GOT3 (cell line): Measurements from ENCODE around the gene SF3A2.

Source experiments
- DNase-seq: peaks from one replicate; lab custom pipeline; 2025; ENCODE audit warnings: mixed read lengths; lab: John Stamatoyannopoulos, UW

Gene SF3A2

DNA sequence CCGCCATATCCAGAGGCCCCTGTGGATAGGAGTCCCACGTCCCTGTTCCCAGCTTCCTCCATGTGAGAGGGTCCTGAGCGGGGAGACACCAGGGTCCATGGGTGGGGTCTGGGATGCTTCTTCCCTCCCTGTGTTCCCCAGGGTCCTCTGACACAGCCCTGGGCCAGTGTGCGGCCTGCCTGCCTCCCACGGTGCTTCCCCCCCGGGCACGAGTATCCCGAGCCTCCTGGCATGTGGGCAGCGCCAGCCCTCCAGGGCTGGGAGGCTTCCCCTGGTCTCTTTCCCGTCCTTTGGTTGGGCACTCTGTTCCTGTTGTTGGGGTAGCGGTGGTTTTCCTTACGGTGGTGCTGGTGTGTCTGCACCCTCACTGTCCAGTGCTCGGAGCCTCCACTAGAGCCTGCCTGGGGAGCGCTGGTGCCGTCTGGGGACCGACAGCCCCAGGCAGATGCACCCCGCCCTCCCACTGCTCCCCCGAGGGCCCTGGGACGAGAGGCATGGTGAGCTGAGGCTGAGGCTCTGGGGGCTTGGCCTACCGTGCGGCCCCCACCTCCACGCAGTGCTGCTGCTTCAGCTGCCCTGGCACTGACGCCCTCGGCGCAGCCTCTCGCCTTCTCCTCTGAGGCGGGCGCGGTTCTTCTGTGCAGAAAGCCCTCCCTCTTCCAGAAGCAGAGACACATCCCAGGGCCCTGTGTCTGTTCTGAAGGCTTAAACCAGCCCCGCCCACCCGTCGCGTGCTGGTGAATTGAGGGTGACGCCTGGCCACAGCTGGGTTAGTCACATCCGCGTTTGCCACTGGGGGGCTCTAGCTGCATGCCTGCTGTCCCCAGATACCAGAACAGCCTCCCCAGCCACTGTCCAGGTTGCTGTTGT, 28.4 kb upstream of the SF3A2 start:
- DNase-seq: no peak

DNA sequence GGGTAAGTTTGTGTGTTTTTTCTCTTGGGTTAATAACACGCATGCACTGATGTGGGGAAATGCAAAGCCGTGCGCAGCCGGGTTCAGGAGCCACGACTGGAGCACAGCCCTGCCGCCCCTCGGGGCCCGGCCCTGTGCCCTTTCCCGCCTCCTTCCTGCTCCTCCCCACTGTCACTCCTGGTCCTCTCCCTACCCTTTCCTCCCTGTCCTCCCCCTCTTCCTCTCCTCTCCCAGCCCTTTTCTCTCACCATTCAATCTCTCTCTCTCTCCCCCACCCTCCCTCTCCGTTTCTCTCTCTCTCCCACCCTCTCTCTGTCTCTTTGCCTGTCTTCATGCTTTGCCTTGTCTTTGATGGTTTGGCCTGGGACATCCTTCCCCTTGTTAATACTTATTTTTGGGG, 27.6 kb upstream of the SF3A2 start:
- no peak for DNase-seq

DNA sequence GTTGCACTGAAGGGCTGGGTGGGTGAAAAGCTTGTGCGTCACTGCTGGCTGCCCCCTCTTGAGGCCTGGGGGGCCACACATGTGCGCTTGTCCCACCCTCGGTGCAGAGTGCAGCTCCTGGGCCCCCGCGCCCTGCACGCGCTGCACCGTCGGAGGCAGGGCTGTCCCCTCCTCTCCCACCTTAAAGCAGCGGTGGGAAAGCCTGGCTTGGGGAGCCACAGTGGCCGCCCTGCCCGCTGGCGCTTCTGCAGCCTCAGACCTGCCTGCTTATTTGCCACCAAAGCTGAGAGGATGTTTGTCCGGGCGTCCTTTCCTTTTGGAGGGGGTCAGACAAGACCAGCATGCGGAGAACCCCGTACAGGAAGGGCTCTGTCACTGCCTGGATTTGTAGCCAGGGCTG, 27.2 kb upstream of the SF3A2 start:
- DNase-seq: no peak

DNA sequence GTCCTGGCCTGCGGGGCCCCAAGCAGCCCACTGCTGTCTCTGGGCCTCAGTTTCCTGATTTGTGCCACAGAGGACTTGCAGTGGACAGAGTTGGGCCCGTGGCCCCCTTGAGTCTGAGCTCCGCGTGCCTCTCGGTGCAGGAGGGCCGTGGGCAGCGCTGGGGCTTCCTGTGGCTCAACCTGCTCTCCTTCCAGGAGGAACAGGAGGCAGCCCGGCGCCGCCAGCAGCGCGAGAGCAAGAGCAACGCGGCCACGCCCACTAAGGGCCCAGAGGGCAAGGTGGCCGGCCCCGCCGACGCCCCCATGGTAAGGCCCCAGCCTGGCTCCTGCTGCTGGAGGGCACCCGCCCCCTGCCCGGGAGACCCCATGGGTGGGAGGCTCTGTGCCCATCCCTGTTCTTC, 26.4 kb upstream of the SF3A2 start:
- no peak for DNase-seq

DNA sequence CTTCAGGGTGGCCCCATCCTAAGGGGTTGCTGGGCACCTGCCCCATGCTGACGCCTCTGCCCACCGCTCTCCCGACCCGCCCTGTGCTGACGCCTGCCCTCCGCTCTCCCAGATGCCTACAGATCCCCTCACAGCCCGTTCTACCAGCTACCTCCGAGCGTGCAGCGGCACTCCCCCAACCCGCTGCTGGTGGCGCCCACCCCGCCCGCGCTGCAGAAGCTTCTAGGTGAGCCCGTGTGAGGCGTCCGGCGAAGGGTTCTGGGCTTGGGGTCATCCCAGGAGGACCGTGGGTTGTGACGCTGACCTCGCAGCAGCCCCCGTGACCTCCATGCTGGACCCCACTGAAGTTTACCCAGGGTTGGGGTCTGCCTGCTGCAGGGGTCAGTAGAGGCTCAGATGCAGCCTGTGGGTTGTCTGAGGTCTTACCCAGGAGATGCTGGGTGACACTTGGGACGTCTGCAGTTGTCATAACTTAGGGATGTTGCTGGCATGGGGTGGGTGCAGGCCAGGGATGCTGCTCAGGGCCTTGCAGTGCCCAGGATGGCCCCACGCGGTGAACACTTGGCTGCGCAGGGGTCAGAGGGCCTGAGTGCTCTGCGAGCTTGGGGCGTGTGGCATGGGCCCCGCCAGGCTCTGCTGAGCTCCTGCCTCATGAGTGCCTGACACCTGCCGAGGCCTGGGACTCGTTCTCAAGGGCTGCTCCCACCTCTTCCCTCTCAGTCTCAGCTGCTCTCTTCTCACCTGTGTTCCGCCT, 25.5 kb upstream of the SF3A2 start:
- DNase-seq: no peak

DNA sequence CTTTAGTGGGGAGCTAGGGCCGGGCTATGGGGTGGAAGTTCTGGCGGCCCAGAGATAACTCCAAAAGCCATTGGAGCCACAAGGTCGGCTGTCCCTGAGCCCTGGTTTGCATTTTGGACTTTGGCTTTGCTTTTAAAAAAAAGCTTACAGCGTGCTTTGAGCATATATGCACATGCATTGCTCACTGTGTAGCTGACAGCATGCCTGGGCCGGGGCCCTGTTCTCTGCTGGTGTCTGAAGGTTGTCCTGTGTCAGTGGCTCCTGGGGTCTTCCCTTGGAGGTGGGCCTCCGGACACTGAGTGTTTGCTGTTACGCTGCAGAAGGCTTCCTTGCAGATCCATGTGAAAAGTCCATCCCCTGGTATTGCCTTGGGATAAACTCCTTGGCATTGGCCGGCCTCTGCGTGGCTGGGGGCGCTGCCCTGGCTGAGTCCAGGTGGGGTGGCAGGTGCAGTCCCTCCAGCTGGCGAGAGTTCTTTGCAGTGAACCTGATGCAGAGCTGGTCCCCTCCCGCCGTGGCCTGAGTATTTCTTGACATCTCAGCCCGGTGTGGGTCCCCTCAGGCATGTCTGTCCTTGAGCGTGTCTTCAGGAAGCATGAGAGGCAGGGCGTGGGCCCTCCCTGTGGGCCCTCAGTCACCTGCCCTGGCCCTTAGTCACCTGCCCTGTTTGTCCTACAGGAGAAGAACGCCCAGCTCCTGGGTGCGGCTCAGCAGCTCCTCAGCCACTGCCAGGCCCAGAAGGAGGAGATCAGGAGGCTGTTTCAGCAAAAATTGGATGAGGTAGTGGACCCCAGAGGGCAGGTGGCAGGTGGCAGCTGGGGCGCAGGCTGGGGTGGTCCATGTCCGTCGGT, 23.5 kb upstream of the SF3A2 start:
- DNase-seq: no peak

DNA sequence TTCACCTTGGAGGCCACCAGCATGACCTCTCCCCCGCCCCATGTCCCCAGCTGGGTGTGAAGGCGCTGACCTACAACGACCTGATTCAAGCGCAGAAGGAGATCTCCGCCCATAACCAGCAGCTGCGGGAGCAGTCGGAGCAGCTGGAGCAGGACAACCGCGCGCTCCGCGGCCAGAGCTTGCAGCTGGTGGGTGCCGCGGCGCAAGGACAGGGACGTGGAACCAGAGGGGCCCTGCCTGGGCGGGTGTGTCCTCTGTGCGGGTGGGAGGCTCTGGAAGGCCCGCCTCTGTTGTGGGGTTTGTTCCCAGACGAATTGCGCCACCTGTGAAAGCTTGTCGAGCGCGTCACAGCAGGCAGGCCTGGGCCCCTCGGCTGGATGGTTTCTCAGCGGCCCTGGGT, 22.8 kb upstream of the SF3A2 start:
- DNase-seq: no peak

DNA sequence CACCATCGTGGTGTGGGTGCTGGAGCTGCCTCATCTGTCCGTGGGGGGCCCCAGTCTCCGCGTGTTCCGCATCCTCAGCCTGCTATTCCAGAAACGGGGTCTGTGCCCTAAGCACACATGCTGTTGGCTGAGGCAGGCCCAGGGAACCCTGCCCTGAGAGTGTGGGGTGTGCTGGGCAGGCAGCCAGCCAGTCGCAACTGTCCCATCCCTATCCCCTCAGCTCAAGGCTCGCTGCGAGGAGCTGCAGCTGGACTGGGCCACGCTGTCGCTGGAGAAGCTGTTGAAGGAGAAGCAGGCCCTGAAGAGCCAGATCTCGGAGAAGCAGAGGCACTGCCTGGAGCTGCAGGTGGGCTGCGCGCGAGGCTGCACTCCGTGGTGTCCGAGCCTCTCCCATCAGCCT, 22.4 kb upstream of the SF3A2 start:
- no peak for DNase-seq

DNA sequence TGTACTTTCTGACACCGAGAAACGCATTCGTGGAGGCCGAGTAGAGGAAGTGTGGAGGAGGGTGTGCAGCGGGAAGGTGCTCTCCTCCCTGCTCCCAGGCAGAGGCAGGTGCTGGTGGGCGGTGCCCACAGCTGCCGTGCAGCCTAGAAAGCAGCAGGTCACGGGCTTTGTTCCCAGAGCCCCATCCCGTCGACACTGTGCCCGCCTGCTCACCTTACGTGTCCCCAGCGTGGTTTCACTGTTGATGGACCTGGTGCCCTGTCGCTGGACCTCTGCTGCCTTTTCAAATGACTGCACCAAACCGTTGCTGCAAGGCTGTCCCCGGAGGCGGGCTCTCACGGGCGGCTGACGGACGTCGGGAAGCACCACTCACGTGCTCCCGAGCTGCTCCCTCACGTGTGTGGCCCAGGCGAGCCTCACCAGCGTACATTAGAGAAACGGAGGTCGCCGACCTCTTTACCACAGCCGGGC, 21.3 kb upstream of the SF3A2 start:
- no peak for DNase-seq

DNA sequence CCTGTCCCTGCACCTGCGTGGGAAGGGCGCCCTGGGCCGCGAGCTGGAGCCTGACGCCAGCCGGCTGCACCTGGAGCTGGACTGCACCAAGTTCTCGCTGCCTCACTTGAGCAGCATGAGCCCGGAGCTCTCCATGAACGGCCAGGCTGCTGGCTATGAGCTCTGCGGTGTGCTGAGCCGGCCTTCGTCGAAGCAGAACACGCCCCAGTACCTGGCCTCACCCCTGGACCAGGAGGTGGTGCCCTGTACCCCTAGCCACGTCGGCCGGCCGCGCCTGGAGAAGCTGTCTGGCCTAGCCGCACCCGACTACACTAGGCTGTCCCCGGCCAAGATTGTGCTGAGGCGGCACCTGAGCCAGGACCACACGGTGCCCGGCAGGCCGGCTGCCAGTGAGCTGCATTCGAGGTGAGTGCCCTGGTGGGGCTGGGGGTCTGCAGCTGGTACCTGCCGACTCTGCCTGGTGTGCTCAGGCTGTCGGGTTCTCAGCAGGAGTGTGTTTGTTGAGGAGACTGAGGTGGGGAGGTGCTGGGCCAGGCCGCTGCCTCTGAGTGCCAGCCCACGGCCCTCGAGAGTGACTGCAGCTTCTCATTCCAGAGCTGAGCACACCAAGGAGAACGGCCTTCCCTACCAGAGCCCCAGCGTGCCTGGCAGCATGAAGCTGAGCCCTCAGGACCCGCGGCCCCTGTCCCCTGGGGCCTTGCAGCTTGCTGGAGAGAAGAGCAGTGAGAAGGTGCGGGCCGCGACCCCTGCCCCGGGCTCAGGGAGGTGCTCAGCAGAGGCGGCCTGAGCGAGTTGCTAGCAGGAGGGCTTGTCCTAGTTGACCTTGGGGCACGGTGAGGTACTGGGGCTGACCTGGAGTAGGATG, 20.0 kb upstream of the SF3A2 start:
- DNase-seq: no peak

DNA sequence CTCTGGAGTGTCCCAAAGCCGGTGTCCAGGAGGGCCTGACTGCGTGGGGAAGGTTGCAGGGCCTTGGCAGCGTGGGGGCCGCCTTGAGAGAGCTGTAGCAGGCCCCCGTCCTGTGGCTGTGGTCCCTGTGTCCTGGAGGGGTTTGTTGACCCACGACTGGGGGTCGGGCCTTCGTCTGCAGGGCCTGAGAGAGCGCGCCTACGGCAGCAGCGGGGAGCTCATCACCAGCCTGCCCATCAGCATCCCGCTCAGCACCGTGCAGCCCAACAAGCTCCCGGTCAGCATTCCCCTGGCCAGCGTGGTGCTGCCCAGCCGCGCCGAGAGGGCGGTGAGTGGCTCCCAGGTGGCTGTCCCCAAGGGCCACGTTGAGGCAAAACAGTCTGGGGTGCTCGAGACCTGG, 19.0 kb upstream of the SF3A2 start:
- DNase-seq: no peak

DNA sequence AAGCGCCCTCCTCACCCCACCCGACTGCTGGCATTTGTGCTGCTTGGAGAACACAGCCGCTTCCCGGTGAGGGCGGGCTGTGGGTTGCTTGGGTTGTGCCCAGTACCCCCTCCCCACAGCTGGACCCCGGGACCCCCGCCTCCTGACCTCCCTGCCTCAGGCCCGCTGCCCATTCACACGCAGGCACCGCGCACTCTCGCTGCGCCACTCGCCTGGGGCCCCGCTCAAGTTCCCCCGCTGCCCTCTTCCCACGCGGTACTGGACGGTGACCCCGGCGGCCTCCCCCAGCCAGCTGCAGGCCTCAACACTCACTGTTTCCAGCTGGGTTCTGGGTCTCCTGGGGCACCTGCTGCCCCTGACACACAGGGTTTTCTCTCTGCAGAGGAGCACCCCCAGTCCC, 16.9 kb upstream of the SF3A2 start:
- no peak for DNase-seq

DNA sequence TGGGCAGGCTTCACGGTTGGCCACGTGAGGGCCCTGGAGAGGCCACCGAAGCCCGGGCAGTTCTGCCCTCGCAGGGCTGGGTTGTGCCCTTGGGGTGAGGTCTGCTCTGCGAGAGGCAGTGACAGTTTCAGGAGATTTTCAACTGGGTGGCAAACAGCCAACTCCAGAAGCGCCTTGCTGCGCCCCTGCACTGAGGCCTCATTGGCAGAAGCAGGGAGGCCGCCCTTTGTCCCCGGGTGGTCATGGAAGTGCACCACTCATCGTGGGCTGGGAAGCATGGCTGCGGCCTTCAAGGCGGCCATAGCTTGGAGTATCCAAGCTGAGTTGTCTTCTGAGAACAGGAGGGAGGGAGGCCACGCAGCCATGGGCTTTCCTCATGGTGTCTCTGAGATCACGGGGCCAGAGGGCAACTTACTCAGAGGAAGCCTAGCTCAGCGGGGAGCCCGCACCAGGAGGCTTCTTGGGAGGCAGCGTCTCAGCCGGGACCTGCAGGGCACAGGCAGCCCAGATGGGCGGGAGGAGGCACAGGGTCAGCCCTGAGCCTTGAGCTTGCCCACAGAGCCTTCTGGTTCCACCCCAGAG, 15.3 kb upstream of the SF3A2 start:
- DNase-seq: no peak

DNA sequence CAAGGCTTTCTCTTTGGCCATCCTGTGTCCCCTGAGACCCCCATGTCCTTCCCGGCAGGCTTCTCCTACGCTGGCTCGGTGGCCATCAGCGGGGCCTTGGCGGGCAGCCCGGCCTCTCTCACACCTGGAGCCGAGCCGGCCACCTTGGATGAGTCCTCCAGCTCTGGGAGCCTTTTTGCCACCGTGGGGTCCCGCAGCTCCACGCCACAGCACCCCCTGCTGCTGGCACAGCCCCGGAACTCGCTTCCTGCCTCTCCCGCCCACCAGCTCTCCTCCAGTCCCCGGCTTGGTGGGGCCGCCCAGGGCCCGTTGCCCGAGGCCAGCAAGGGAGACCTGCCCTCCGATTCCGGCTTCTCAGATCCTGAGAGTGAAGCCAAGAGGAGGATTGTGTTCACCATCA, 14.7 kb upstream of the SF3A2 start:
- no peak for DNase-seq

DNA sequence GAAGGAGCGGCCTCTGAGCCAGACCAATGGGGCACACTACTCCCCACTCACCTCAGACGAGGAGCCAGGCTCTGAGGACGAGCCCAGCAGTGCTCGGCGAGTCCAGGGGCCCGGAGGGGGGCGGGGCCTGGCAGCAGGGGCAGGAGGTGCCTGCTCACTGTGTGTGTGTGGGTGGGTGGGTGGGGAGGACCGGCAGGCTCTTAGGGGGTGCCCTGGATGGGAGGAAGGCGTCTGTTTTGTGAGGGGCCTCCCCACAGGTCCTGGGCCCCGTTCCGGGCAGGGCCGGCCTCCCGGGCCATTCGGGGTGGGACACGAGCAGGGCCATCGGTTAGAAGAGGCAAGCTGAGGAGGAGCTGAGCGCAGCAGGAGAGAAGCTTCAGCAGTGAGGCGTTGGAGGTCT, 13.2 kb upstream of the SF3A2 start:
- DNase-seq: no peak

DNA sequence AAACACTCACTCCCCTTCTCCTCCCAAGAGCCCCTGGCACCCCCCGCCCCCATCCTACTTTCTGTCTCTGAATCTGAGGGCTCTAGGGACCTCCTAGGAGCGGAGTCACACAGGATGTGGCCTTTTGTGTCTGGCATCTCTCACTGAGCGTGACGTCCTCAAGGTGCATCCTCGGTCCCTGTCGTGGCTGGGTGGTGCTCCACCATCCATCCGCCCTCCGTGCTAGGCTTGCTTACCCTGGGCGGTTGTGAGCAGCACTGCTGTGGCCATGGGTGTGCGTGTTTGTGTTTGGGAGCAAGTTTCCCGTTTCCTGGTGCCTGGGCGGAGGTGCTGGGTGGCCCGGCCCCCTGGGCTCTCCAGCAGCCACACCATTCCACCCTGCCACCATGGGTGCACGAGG, 12.7 kb upstream of the SF3A2 start:
- DNase-seq: no peak

DNA sequence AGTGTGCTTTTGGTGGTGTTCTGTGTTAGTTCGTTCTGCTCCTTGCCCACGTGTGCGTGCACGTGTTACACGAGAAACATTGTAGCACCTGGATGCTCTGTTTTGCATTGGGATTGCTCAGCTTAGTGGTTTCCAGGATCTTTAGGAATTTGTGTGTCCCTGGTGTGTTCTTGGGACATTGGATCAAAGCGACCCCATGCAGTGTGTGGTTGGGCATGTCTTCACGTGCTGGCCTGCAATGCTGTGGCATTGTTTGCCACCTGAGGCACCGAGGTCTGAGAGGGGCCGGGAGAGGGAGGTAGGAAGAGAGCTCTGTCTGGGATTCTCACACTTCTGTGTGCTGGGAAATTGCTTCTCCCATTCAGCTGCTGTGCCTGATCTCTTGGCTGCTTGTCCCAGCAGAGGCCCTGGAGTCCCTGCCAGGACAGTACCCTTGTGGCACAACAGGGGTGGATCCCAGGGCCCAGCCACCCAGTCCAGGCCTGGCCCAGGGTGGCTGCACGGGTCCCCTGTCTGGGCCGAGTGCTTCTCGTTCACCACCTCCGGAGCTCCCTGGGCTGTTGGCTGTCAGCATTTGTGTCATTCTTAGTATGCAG, 11.8 kb upstream of the SF3A2 start:
- no peak for DNase-seq

DNA sequence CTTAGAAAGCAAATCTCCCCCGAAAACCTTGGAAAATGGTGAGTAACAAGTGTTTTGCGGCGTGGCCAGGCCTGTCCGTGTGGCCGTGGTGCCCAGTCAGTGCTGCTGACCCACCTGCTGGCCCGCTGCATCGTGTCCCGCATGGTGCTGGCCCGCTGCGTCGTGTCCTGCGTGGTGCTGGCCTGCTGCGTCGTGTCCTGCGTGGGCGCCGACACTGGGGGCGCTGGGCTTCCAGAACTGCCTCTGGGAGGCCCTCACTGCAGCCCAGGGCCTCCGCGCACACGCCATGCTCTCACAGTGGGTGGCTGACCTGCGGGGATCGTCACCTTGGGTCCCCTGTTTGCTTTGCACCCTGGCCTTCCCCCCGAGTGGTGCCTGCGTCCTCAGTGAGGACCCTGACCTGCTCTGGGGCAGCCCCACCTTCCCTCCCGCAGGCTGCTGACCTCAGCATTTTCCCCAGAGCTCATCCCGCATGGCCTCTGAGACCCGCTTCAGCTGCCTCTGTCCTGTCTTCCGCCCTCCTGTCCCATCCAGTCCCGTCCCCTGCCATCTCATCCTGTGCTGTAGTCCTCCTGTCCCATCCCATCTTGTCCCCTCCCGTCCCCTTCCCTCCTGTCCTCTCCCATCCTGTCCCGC, 11.1 kb upstream of the SF3A2 start:
- DNase-seq: no peak

DNA sequence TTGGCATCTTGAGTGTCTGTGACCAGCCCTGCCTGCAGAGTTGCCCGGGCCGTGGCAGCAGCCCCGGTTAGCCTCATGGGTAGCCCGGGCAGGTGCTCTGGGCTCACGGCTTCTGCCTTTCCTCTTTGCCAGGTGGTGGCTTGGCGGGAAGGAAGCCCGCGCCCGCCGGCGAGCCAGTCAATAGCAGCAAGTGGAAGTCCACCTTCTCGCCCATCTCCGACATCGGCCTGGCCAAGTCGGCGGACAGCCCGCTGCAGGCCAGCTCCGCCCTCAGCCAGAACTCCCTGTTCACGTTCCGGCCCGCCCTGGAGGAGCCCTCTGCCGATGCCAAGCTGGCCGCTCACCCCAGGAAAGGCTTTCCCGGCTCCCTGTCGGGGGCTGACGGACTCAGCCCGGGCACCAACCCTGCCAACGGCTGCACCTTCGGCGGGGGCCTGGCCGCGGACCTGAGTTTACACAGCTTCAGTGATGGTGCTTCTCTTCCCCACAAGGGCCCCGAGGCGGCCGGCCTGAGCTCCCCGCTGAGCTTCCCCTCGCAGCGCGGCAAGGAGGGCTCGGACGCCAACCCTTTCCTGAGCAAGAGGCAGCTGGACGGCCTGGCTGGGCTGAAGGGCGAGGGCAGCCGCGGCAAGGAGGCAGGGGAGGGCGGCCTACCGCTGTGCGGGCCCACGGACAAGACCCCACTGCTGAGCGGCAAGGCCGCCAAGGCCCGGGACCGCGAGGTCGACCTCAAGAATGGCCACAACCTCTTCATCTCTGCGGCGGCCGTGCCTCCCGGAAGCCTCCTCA, 10.4 kb upstream of the SF3A2 start:
- no peak for DNase-seq
